RWPE2 (cell line): ENCODE results near the gene IQSEC2.

ENCODE experiments used
- ATAC-seq: fragments of 200-7000 bp; cut with Tn5 transposase; 3 replicates; pipeline ENCODE4 v1.9.1; 2021; ENCODE audit warnings: low read depth
- DNase-seq: peaks from one replicate; pipeline ENCODE4 v3.0.0-alpha.2; 2020; ENCODE audit warnings: low spot score
- H3K27ac ChIP-seq: fragments of 450-650 bp; 2 replicates; pipeline ENCODE4 v1.5.1; 2017; ENCODE audit warnings: mild to moderate bottlenecking; ENCODE audit not compliant: poor library complexity, severe bottlenecking
- H3K27me3 ChIP-seq: fragments of 250-450 bp; sonication (Bioruptor Pico); 2 replicates; pipeline ENCODE4 v1.5.1; 2021; ENCODE audit warnings: mild to moderate bottlenecking, moderate library complexity; ENCODE audit not compliant: insufficient read depth, poor library complexity, severe bottlenecking
- H3K36me3 ChIP-seq: fragments of 250-450 bp; sonication (Bioruptor Pico); 2 replicates; pipeline ENCODE4 v1.5.1; 2020; ENCODE audit warnings: low read depth, mild to moderate bottlenecking, moderate library complexity
- H3K4me1 ChIP-seq: fragments of 250-450 bp; sonication (Bioruptor Pico); 2 replicates; pipeline ENCODE4 v1.5.1; 2021; ENCODE audit warnings: mild to moderate bottlenecking, moderate library complexity; ENCODE audit not compliant: insufficient read depth, poor library complexity, severe bottlenecking
- H3K4me3 ChIP-seq: fragments of 250-450 bp; sonication (Bioruptor Pico); 2 replicates; pipeline ENCODE4 v1.5.1; 2021; ENCODE audit warnings: mild to moderate bottlenecking, moderate library complexity; ENCODE audit not compliant: severe bottlenecking
- H3K9me3 ChIP-seq: fragments of 250-450 bp; sonication (Bioruptor Pico); 2 replicates; pipeline ENCODE4 v1.5.1; 2021; ENCODE audit warnings: mild to moderate bottlenecking, moderate library complexity; ENCODE audit not compliant: severe bottlenecking
- CTCF ChIP-seq: fragments of 450-650 bp; IDR thresholded peaks from one replicate; pipeline ENCODE4 v1.5.1; 2017; ENCODE audit warnings: mild to moderate bottlenecking, moderate library complexity; ENCODE audit not compliant: poor library complexity, severe bottlenecking

Gene IQSEC2

GRCh38 chrX:53281963-53282695 lies 745 bp upstream of the IQSEC2 start:
- Histone ChIP-seq H3K4me3 (peak overlapping the region; percentile 39), H3K4me1 (peaks cover 6% of the 10 kb centered on the region), H3K9me3 (no peaks in the 10 kb centered on the region), H3K27me3 (no peaks in the 10 kb centered on the region), H3K27ac (peak overlapping the region; percentile 92), H3K36me3 (no peaks in the 10 kb centered on the region)
- no peak for DNase-seq
- TF ChIP-seq CTCF: no peak
- no peak for ATAC-seq

GRCh38 chrX:53280331-53281320 lies 758 bp downstream of the IQSEC2 start:
- peaks cover 6% of the 10 kb centered on the region for H3K4me1 ChIP-seq

GRCh38 chrX:53279296-53280237 lies 1.8 kb downstream of the IQSEC2 start:
- H3K27ac ChIP-seq: peak overlapping the region; percentile 92
- no peak overlapping the region for H3K4me3 ChIP-seq
- no peaks in the 10 kb centered on the region for H3K36me3 ChIP-seq
- TF ChIP-seq CTCF: no peak
- H3K4me1 ChIP-seq: peaks cover 6% of the 10 kb centered on the region
- ATAC-seq (no peak), DNase-seq (no peak)
- no peaks in the 10 kb centered on the region for H3K9me3 ChIP-seq
- H3K27me3 ChIP-seq: no peaks in the 10 kb centered on the region

More at GRCh38 chrX:53280331-53281320, 758 bp downstream of the IQSEC2 start:
- Histone ChIP-seq H3K27ac (peak overlapping the region; percentile 92), H3K36me3 (no peaks in the 10 kb centered on the region), H3K9me3 (no peaks in the 10 kb centered on the region), H3K4me3 (peak overlapping the region; percentile 39), H3K27me3 (no peaks in the 10 kb centered on the region)
- DNase-seq: no peak
- peak; percentile 82 for ATAC-seq
- TF ChIP-seq CTCF: no peak

- Histone ChIP-seq H3K4me1 (peaks cover 6% of the 10 kb centered on the region), H3K4me3 (no peak overlapping the region), H3K36me3 (no peaks in the 10 kb centered on the region), H3K27ac (no peak overlapping the region), H3K27me3 (no peaks in the 10 kb centered on the region), H3K9me3 (no peaks in the 10 kb centered on the region)
- ATAC-seq (no peak), DNase-seq (no peak)
- no peak for TF ChIP-seq CTCF
Measured at GRCh38 chrX:53272808-53273337, 8.5 kb downstream of the IQSEC2 start.
